HG03064 (cell line): ENCODE results near the gene CHST10.
"Not testable (repeated sequence)": the region's sequence is repeated elsewhere in the genome, so short reads cannot be mapped to it uniquely, and the experiment has no call there.

ENCODE experiments used
- ATAC-seq: cut with Tn5 transposase; IDR thresholded peaks from one replicate; pipeline ENCODE4 v1.9.1; 2021; ENCODE audit warnings: low read depth; ENCODE audit not compliant: unreplicated experiment

CHST10 gene

DNA sequence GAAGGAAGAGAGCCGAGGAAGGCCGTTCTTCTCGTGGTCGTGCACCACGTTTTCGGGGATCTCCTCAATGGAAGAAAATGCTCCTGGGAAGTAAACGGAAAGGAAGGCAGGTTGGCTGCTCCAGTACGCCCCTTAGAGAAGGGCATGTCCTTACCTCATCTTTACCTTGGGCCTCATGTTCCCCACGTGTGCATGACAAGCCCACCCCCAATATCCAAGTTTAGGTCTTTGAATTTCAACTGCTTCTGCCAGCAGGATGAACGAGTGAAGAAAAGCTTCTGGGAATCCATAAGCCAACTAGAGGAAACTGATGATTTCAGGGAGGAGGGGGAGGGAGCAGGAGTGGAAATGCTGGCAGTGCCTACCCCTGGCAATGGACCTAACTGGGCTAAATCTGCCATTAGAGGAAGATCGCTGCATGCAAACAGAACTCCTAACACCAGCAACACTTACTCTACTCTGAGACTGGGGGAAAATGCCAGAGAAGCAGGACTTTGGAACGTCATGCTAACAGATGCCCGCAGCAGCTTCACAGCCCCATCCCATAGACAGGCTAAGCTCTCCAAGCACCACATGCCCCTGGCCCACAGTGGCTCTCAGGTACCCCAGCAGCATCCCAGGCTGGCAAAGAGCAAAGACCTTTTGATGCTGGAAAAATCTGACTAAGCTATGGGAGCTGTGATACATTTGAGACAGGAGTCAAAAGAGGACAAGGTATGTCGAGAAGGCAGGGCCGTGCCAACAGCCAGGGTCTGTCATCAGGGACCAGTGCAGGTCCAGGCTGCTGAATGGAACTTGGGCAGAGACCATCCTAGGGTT, 21.7 kb downstream of the CHST10 start:
- ATAC-seq, result no peak

- ATAC-seq, result peak; percentile 51
These were observed 23.3 kb downstream of the CHST10 start for GRCh38 chr2:100394111-100394641.

GRCh38 chr2:100393362-100393761, 24.1 kb downstream of the CHST10 start:
- no peak for ATAC-seq

- ATAC-seq, result no peak
These were observed 24.8 kb downstream of the CHST10 start for GRCh38 chr2:100392715-100393114.

- ATAC-seq, result no peak
These were observed 25.5 kb downstream of the CHST10 start for GRCh38 chr2:100391735-100392515.

DNA sequence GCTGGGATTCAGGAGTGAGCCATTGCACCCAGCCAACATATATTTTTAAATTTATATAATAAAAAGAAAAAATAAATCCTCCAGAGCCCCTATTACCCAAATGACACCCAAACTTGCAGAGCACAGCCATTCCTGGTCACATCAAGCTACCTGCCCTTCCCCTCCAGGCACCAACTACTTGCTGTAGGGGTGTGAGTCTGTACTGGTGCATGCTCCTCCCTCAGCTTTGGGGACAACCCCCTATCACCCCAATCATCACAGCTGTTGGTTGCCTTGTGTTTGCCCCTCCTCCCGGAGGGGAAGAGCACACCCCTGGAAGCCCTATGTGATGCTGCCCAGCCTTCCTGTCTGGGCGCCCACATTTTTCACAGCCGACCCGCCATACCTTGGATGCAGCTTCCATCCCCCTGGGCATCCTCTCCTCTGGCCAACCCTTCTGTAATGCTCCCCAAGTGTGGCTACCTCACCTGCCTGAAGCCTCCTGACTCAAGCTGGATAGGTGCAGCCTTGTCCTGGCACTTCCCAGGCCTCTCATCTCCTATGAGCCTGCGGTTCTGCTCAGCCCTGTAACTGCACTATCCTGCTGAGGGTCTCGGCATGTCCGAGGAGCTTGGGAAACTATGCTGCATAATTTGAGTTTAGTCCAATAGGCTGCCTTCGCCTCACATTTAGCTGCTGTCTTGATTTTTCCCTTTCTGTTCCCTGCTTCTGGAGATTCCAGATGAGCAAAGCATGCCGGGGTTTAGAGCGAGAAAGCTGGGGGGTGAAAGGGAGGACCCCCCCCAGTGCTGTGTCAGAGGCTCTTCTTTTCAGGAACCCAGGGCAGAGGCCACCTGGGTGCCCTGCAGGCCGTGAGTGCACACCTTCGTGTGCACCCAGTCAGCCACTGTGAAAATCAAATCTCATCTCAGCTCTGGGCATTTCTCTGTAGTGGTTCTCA, 27.2 kb downstream of the CHST10 start:
- no peak for ATAC-seq

GRCh38 chr2:100388703-100389102, 28.8 kb downstream of the CHST10 start:
- ATAC-seq, result no peak

DNA sequence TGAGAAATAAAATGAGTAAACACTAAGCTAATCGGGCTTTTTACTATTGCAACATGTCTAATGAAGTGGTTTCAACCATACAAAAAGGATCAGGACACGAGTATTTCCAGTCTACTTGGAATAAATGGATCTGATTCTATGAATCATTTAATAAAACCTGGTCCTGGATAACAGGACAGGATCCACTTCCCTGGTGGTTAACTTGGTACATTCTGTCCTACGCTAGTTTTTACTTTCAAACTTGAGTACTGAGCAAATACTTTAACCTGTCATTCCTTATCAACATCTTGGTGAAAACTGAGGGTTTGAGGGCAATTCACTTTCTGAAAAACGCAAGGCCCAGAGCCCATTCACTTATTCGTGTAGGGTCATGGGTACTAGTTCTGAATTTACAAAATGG, 33.5 kb downstream of the CHST10 start:
- ATAC-seq, result no peak

- ATAC-seq, result no peak
These were observed 34.2 kb downstream of the CHST10 start for GRCh38 chr2:100383306-100383705.

DNA sequence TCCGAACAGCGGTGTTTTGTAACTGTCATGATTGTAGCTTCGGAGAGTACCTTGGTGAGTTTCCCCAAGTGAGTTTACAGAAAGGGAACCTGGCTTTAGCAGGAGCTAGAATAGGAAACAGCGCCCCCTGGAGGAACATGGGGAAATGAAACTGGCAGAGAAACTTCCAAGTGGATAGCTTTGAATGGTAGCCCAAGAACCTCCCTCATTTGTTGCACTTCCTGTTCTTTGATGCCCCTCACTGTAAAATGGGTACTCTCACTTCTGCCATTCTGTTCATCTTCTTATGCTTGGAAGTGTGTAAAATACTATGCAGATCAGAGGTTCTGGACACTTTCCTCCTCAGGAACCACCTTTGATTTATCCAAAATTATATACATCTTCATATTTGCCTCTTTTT, 36.2 kb downstream of the CHST10 start:
- no peak for ATAC-seq

DNA sequence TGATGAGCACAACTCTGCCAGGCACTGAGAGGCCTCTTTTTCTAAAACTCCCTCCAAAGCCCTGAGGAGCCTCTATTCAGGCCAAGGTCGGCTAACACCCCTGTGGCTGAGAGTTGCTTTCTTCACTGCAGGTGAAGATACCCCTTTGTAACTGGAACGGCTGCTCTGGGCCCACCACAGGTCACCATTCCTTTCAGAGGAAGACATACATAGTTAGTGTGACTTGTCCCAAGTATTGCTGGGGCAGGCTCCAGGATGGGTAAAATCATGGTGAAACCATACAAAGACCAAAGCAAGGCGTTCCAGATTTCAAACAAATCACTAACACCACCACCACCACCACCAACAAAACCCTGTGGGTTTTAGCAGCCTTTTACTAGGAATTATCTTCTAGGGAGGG, 36.8 kb downstream of the CHST10 start:
- ATAC-seq, result no peak

- no peak for ATAC-seq
These were observed 40.6 kb downstream of the CHST10 start for GRCh38 chr2:100376836-100377235.

DNA sequence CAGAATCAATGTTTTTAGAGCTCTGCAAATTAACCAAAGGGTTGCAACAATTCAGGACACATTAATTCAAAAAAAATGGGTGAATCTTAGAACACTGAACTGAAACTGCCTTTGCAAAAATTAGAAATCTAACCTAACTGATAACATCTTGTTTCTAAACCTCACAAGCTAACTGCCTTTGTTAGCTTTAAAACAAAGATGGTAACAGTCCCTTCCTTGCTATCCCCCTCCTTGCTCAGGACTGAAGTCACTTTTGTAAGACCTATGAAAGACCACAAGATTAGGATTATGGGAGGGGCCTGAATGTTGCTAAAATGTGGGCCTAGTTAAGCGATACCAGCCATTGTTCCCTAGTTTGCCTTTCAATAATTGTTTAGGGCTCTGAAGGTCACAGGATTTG, 50.3 kb downstream of the CHST10 start:
- no peak for ATAC-seq

DNA sequence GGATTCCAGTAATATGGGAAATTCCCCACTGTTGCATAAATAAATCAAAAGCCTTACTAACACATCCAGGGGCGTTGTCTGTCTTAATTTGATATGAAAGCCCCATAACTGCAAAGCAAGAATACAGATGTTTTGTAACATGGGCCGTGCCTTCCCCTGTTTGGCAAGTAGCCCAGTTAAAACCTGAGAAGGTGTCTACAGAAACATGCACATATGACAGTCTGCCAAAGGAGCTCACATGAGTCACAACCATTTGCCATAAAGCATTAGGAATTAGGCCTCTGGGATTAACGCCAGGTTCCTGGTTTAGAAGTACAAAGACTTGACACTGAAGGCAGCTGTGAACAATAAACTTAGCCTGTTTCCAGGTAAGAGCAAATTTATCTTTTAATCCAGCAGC, 52.0 kb downstream of the CHST10 start:
- no peak for ATAC-seq

DNA sequence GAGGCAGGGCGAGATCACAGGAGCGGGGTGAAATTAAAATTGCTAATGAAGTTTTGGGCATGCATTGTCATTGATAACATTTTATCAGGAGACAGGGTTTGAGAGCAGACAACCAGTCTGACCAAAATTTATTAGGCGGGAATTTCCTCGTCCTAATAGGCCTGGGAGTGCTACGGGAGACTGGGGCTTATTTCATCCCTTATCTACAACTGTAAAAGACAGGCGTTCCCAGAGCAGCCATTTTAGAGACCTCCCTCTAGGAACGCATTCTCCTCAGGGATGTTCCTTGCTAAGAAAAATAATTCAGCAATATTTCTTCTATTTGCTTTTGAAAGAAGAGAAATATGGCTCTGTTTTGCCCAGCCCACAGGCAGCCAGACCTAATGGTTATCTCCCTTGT, 55.2 kb downstream of the CHST10 start:
- ATAC-seq, result not testable (repeated sequence)

- no peak for ATAC-seq
These were observed 57.9 kb downstream of the CHST10 start for GRCh38 chr2:100359576-100359975.

GRCh38 chr2:100358554-100358953, 58.9 kb downstream of the CHST10 start:
- ATAC-seq, result no peak

- no peak for ATAC-seq
These were observed 64.9 kb downstream of the CHST10 start for GRCh38 chr2:100352521-100352920.

DNA sequence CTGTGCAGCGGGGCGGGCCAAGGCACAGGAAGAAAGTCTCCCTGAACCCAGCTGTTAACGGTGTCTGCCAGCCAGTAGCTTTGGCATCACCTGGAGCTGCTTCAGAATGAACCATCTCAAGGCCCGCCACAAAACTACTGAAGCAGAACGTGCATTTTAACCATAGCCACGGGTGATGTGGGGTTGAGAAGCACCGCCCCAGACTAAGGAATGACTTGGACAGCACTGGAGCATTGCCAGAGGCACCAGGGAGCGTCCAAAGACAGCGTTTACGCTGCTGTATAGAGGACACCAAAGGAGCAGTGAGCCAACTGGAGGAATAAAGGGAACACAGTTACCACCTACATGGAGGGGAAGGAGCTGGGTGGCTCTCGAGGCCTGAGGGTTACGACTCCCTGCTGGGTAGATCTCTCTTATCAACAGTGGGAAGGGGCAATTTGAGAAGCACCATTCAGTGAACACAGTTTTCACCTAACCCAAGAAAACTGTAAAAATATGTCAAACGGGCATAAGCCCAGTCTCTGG, 66.7 kb downstream of the CHST10 start:
- ATAC-seq, result no peak

- ATAC-seq, result not testable (repeated sequence)
These were observed 72.3 kb downstream of the CHST10 start for GRCh38 chr2:100345144-100345543.
